ENCODE measurements around the gene LYRM1.

GRCh38 chr16:20937736-20938135 lies 37.2 kb downstream of the LYRM1 start:
- TF ChIP-seq POLR2AphosphoS5 (IDR thresholded peaks at IDR 0.05; ENCODE audit: low read depth, low read length), result no peak
- no peak for TF ChIP-seq POLR2A (IDR thresholded peaks at IDR 0.05; ENCODE audit: low read depth, low read length)
- no peak for TF ChIP-seq POU2F2 (IDR thresholded peaks at IDR 0.05; ENCODE audit: low read depth, low read length)
- no peak for TF ChIP-seq TAF1 (IDR thresholded peaks at IDR 0.05; ENCODE audit: low read depth, low read length)
- no peak for TF ChIP-seq SPI1 (IDR thresholded peaks at IDR 0.05; ENCODE audit: low read depth, low read length)
